ENCODE results near the gene SLC1A4.
"Not testable (repeated sequence)": the region's sequence is repeated elsewhere in the genome, so short reads cannot be mapped to it uniquely, and the experiment has no call there.

SLC1A4 gene

GRCh38 chr2:64967601-64968000 lies 21.6 kb upstream of the SLC1A4 start:
- no peak overlapping the region for H3K4me3 ChIP-seq (ENCODE audit: low read length)
- no peaks in the 10 kb centered on the region for H3K9me3 ChIP-seq (ENCODE audit: insufficient read depth, low read depth, low read length)
- H3K27ac ChIP-seq (ENCODE audit: low read length): no peak overlapping the region
- no peak overlapping the region for H3K9ac ChIP-seq (ENCODE audit: low read depth, low read length)
- no peaks in the 10 kb centered on the region for H3K36me3 ChIP-seq (ENCODE audit: insufficient read depth, low read depth, low read length)
- H3K4me1 ChIP-seq (ENCODE audit: insufficient read depth, low read length): no peaks in the 10 kb centered on the region
- H3K27me3 ChIP-seq (ENCODE audit: insufficient read depth, low read length): no peaks in the 10 kb centered on the region

GRCh38 chr2:64969086-64969485 lies 20.1 kb upstream of the SLC1A4 start:
- H3K27ac ChIP-seq (ENCODE audit: low read length); H3K4me1 ChIP-seq (ENCODE audit: insufficient read depth, low read length); H3K9ac ChIP-seq (ENCODE audit: low read depth, low read length); H3K9me3 ChIP-seq (ENCODE audit: insufficient read depth, low read depth, low read length); H3K27me3 ChIP-seq (ENCODE audit: insufficient read depth, low read length); H3K36me3 ChIP-seq (ENCODE audit: insufficient read depth, low read depth, low read length); H3K4me3 ChIP-seq (ENCODE audit: low read length): not testable (repeated sequence)

- Histone ChIP-seq H3K36me3 (ENCODE audit: insufficient read depth, low read depth, low read length) (no peaks in the 10 kb centered on the region), H3K4me3 (ENCODE audit: low read length) (no peak overlapping the region), H3K9me3 (ENCODE audit: insufficient read depth, low read depth, low read length) (no peaks in the 10 kb centered on the region), H3K9ac (ENCODE audit: low read depth, low read length) (no peak overlapping the region), H3K27me3 (ENCODE audit: insufficient read depth, low read length) (no peaks in the 10 kb centered on the region), H3K4me1 (ENCODE audit: insufficient read depth, low read length) (peaks cover 9% of the 10 kb centered on the region; the same call in 1 of the 2 replicates), H3K27ac (ENCODE audit: low read length) (no peak overlapping the region)
These were observed 18.7 kb upstream of the SLC1A4 start for GRCh38 chr2:64970495-64970894.

GRCh38 chr2:64972426-64972825 lies 16.8 kb upstream of the SLC1A4 start:
- H3K4me3 ChIP-seq (ENCODE audit: low read length): no peak overlapping the region
- H3K9ac ChIP-seq (ENCODE audit: low read depth, low read length): no peak overlapping the region
- no peaks in the 10 kb centered on the region for H3K9me3 ChIP-seq (ENCODE audit: insufficient read depth, low read depth, low read length)
- H3K4me1 ChIP-seq (ENCODE audit: insufficient read depth, low read length): peaks cover 9% of the 10 kb centered on the region; the same call in 1 of the 2 replicates
- no peaks in the 10 kb centered on the region for H3K27me3 ChIP-seq (ENCODE audit: insufficient read depth, low read length)
- no peaks in the 10 kb centered on the region for H3K36me3 ChIP-seq (ENCODE audit: insufficient read depth, low read depth, low read length)
- no peak overlapping the region for H3K27ac ChIP-seq (ENCODE audit: low read length)

DNA sequence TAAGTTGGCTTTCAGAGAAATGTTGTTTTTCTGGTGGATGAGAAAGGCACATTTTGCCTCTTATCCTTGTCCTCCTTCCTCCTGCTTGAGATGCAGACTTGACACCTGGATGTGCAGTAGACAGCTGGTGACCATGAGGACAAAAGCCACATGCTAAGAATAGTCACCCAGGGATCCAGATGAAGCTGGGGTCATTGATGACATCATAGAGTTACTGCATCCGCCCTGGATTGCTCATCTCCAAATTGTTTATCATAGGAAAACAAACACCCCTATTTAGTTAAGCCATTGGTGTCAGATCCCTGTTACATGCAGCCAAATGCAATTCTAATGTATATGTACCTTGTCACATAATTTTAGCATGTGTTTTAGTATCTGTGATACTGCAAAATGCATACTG lies 16.3 kb upstream of the SLC1A4 start:
- no peak overlapping the region for H3K4me3 ChIP-seq (ENCODE audit: low read length)
- H3K9me3 ChIP-seq (ENCODE audit: insufficient read depth, low read depth, low read length): no peaks in the 10 kb centered on the region
- no peak overlapping the region for H3K27ac ChIP-seq (ENCODE audit: low read length)
- no peaks in the 10 kb centered on the region for H3K36me3 ChIP-seq (ENCODE audit: insufficient read depth, low read depth, low read length)
- H3K4me1 ChIP-seq (ENCODE audit: insufficient read depth, low read length): peaks cover 9% of the 10 kb centered on the region; the same call in 1 of the 2 replicates
- H3K9ac ChIP-seq (ENCODE audit: low read depth, low read length): no peak overlapping the region
- H3K27me3 ChIP-seq (ENCODE audit: insufficient read depth, low read length): no peaks in the 10 kb centered on the region

DNA sequence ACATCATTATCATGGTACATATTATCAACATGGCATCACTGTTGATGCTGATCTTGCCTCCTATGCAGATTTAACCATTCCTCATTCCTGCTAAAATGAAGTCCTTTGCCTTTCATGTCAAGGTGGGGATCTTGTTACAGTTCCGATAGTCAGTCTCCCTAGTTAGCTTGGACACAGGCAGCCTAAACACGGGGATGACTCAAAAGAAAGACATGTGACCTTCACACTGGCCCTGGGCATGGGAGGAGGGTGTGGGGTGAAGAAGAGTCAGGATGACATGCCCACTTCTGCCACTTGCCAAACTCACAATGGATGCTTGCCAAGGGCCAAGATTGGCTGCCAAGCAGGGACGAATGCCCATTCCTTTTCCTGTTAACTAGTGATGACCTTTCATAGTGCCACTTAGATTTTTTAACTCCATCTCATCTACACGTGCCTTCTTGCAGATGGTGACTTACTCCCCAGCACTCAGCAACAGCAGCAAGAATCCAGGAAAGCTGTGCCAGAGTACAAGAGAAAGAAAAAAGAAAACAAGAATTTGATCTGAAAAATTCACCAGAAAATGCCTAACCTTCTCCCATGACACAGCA lies 13.9 kb upstream of the SLC1A4 start:
- no peaks in the 10 kb centered on the region for H3K36me3 ChIP-seq (ENCODE audit: insufficient read depth, low read depth, low read length)
- no peaks in the 10 kb centered on the region for H3K27me3 ChIP-seq (ENCODE audit: insufficient read depth, low read length)
- H3K4me3 ChIP-seq (ENCODE audit: low read length): no peak overlapping the region
- H3K9ac ChIP-seq (ENCODE audit: low read depth, low read length): no peak overlapping the region
- H3K4me1 ChIP-seq (ENCODE audit: insufficient read depth, low read length): peaks cover 9% of the 10 kb centered on the region; the same call in 1 of the 2 replicates
- no peak overlapping the region for H3K27ac ChIP-seq (ENCODE audit: low read length)
- H3K9me3 ChIP-seq (ENCODE audit: insufficient read depth, low read depth, low read length): no peaks in the 10 kb centered on the region

GRCh38 chr2:64976276-64976675 lies 12.9 kb upstream of the SLC1A4 start:
- Histone ChIP-seq H3K27ac (ENCODE audit: low read length) (no peak overlapping the region), H3K9me3 (ENCODE audit: insufficient read depth, low read depth, low read length) (no peaks in the 10 kb centered on the region), H3K36me3 (ENCODE audit: insufficient read depth, low read depth, low read length) (no peaks in the 10 kb centered on the region), H3K27me3 (ENCODE audit: insufficient read depth, low read length) (no peaks in the 10 kb centered on the region), H3K4me3 (ENCODE audit: low read length) (no peak overlapping the region), H3K9ac (ENCODE audit: low read depth, low read length) (no peak overlapping the region), H3K4me1 (ENCODE audit: insufficient read depth, low read length) (peaks cover 9% of the 10 kb centered on the region; the same call in 1 of the 2 replicates)

- Histone ChIP-seq H3K27ac (ENCODE audit: low read length) (no peak overlapping the region), H3K36me3 (ENCODE audit: insufficient read depth, low read depth, low read length) (no peaks in the 10 kb centered on the region), H3K9ac (ENCODE audit: low read depth, low read length) (no peak overlapping the region), H3K4me1 (ENCODE audit: insufficient read depth, low read length) (peaks cover 9% of the 10 kb centered on the region; the same call in 1 of the 2 replicates), H3K27me3 (ENCODE audit: insufficient read depth, low read length) (no peaks in the 10 kb centered on the region), H3K4me3 (ENCODE audit: low read length) (no peak overlapping the region), H3K9me3 (ENCODE audit: insufficient read depth, low read depth, low read length) (no peaks in the 10 kb centered on the region)
These were observed 10.5 kb upstream of the SLC1A4 start for GRCh38 chr2:64978514-64979268.

DNA sequence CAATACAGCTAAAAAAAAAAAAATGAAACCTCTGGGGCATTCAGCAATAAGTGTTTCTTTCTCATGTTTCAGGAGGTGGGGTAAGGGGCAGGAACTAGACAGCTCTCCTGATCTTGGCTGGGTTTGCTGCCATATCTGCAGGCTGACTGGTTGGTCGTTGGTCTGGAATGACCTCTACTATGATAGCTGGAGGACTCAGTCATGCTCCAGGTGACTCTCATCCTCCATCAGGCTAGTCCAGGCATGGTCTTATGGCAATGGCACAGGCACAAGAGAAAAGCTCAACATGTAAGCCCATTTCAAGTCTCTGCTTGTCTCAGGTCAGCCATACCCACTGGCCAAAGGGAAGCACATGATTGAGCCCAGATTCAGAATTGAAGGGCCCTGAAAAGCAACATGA lies 9.5 kb upstream of the SLC1A4 start:
- no peak overlapping the region for H3K27ac ChIP-seq (ENCODE audit: low read length)
- H3K9ac ChIP-seq (ENCODE audit: low read depth, low read length): no peak overlapping the region
- H3K4me3 ChIP-seq (ENCODE audit: low read length): no peak overlapping the region
- H3K27me3 ChIP-seq (ENCODE audit: insufficient read depth, low read length): no peaks in the 10 kb centered on the region
- H3K36me3 ChIP-seq (ENCODE audit: insufficient read depth, low read depth, low read length): no peaks in the 10 kb centered on the region
- no peaks in the 10 kb centered on the region for H3K9me3 ChIP-seq (ENCODE audit: insufficient read depth, low read depth, low read length)
- peaks cover 3% of the 10 kb centered on the region; the same call in 1 of the 2 replicates for H3K4me1 ChIP-seq (ENCODE audit: insufficient read depth, low read length)

DNA sequence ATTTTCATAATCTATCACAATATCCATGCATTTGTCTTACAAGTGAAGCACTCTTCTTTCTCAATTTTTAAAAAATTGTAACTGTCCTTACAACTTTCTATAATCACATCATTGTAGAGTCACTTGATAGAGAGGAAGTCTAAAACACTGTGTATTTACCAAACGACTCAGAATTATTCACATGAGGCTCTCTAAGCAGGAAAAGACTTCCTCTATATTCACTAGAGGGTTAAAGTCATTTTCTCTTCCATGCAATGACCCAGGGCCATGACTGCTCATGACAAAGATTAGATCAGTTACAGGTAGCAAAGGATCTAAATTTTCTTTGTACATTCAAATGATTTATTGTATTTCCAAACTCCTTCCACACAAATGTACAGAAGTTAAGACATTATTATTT lies 9.0 kb upstream of the SLC1A4 start:
- H3K9ac ChIP-seq (ENCODE audit: low read depth, low read length): no peak overlapping the region
- H3K4me3 ChIP-seq (ENCODE audit: low read length): no peak overlapping the region
- H3K4me1 ChIP-seq (ENCODE audit: insufficient read depth, low read length): no peaks in the 10 kb centered on the region
- H3K9me3 ChIP-seq (ENCODE audit: insufficient read depth, low read depth, low read length): no peaks in the 10 kb centered on the region
- H3K27me3 ChIP-seq (ENCODE audit: insufficient read depth, low read length): no peaks in the 10 kb centered on the region
- H3K36me3 ChIP-seq (ENCODE audit: insufficient read depth, low read depth, low read length): no peaks in the 10 kb centered on the region
- H3K27ac ChIP-seq (ENCODE audit: low read length): no peak overlapping the region

- Histone ChIP-seq H3K36me3 (ENCODE audit: insufficient read depth, low read depth, low read length) (no peaks in the 10 kb centered on the region), H3K27me3 (ENCODE audit: insufficient read depth, low read length) (peaks cover 20% of the 10 kb centered on the region), H3K4me3 (ENCODE audit: low read length) (no peak overlapping the region), H3K27ac (ENCODE audit: low read length) (no peak overlapping the region), H3K9ac (ENCODE audit: low read depth, low read length) (no peak overlapping the region), H3K9me3 (ENCODE audit: insufficient read depth, low read depth, low read length) (no peaks in the 10 kb centered on the region), H3K4me1 (ENCODE audit: insufficient read depth, low read length) (no peaks in the 10 kb centered on the region)
These were observed 6.8 kb upstream of the SLC1A4 start for GRCh38 chr2:64982311-64982857.

GRCh38 chr2:64982932-64983331 lies 6.3 kb upstream of the SLC1A4 start:
- Histone ChIP-seq H3K27me3 (ENCODE audit: insufficient read depth, low read length) (peaks cover 26% of the 10 kb centered on the region), H3K9me3 (ENCODE audit: insufficient read depth, low read depth, low read length) (no peaks in the 10 kb centered on the region), H3K4me3 (ENCODE audit: low read length) (no peak overlapping the region), H3K27ac (ENCODE audit: low read length) (no peak overlapping the region), H3K4me1 (ENCODE audit: insufficient read depth, low read length) (no peaks in the 10 kb centered on the region), H3K36me3 (ENCODE audit: insufficient read depth, low read depth, low read length) (no peaks in the 10 kb centered on the region), H3K9ac (ENCODE audit: low read depth, low read length) (no peak overlapping the region)
